Stimulated activated CD4-positive, alpha-beta T cell treated with anti-CD3 and anti-CD28 coated beads, Interleukin-2, amount 100 ng/mL, for 24 hours (primary cell): ENCODE results near the gene TINCR.
"Not testable (repeated sequence)": the region's sequence is repeated elsewhere in the genome, so short reads cannot be mapped to it uniquely, and the experiment has no call there.

Experiments used
- DNase-seq, 2 donors: peaks; one replicate each; pipeline ENCODE4 v3.0.0-alpha.2; 2020

TINCR gene

DNA sequence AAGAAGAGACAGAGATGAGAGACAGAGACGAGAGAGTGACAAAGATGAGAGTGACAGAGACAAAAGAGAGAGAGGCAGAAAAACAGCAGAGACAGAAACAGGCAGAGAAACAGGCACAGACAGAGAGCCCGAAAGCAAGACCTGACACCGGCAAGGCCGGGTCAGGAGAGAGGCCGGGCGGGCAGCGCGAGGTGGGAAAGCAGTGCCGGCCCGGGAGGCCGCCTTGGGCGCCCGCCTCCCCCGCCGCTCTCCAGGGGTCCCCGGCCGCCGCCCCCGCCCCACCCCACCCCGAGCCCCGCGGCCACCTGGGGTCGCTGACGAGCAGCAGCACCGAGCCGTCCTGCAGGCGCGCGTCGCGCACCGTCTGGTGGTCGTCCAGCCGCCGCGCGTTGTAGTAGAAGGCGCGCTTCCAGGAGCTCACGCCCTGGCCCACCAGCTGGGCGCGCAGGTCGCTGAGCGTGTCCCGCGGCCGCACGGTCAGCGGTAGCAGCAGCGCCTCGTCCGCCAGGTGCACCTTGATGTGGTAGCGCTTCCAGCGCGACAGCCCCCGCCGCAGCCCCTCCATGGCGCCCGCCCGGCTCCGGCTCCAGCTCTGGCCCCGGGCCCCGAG is at the start of gene TINCR:
TINCR (minus strand) TSS at position 594 of the 610 bp plus-strand sequence.
- DNase-seq, result no peak

GRCh38 chr19:5617080-5617479 is 49.3 kb upstream of the TINCR start:
- no peak for DNase-seq

- DNase-seq, result no peak
Observed at GRCh38 chr19:5615756-5616327, 48.1 kb upstream of the TINCR start.

GRCh38 chr19:5612891-5613865 is 45.4 kb upstream of the TINCR start:
- no peak for DNase-seq

GRCh38 chr19:5609881-5610448 is 42.2 kb upstream of the TINCR start:
- no peak for DNase-seq

- DNase-seq, result not testable (repeated sequence)
Observed at GRCh38 chr19:5608766-5609165, 41.0 kb upstream of the TINCR start.

GRCh38 chr19:5608291-5608690 is 40.5 kb upstream of the TINCR start:
- no peak for DNase-seq

- no peak for DNase-seq
Observed at GRCh38 chr19:5607318-5608275, 39.8 kb upstream of the TINCR start.

DNA sequence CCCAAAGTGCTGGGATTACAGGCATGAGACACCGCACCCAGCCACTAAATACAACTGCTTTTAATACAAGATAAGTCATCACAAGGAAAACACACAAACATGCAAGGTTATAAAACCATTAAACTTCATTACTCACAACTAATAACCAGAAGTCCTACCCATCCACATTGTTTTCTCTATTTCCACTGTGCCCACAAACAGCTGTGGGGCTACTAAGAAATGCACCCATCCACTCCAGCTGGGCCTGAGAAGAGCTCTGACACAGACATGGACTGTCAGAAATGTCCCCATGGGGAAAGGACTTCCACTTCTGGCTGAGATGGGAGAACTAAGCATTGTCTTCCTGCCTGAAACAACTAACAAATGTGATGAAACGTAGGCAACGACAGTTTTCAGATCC is 37.6 kb upstream of the TINCR start:
- no peak for DNase-seq

DNA sequence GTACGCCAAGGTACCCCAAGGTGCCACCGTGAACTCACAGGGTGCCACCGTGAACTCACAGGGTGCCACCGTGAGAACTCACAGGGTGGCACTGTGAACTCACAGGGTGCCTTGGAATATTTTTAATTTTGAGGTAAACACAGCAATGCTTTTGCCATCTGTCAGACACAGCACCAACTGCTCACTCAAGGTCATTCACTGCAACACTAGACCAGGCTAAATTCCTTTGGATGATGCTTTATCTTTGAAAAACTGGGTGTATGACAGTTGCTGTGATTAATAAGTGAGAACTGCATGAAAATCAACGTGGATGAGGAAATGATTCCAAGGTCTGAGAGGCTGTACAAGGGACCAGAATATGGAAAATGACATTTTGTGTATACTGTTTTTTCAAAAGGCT is 35.9 kb upstream of the TINCR start:
- DNase-seq, result no peak

DNA sequence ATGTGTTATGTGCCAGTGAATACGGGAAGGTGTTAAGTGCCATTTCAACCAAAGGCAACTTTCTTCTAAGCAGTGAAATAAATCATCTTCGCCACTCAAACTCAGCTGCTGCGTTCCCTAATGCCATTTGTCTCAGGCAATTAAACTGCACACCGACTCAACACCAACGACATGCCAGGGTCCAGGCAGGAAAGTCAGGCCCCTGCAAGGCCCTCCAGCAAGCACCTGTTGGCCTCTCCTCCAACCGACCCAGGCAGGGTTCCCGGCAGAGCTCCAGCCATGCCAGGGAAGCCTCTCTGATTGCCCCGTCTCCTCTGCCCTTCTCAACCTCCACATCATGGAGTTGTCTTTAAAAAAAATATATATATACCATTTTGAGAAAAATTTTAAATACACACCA is 33.0 kb upstream of the TINCR start:
- DNase-seq, result no peak

DNA sequence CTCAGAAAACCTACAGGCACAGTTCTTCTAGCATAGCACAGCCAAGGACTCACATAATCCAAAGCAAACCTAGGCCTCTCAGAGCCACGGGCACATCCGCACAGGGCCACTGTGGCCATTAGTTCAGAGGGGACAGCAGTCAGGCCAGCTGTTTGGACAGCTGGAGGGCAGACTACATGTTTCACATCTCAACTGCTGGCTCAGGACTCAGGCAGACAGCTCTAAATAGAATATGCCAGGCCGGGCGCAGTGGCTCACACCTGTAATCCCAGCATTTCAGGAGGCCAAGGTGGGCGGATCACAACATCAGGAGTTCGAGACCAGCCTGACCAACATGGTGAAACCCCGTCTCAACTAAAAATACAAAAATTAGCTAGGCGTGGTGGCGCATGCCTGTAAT is 28.0 kb upstream of the TINCR start:
- no peak for DNase-seq

GRCh38 chr19:5595129-5595528 is 27.4 kb upstream of the TINCR start:
- no peak for DNase-seq

- no peak for DNase-seq
Observed at GRCh38 chr19:5594521-5594950, 26.8 kb upstream of the TINCR start.

DNA sequence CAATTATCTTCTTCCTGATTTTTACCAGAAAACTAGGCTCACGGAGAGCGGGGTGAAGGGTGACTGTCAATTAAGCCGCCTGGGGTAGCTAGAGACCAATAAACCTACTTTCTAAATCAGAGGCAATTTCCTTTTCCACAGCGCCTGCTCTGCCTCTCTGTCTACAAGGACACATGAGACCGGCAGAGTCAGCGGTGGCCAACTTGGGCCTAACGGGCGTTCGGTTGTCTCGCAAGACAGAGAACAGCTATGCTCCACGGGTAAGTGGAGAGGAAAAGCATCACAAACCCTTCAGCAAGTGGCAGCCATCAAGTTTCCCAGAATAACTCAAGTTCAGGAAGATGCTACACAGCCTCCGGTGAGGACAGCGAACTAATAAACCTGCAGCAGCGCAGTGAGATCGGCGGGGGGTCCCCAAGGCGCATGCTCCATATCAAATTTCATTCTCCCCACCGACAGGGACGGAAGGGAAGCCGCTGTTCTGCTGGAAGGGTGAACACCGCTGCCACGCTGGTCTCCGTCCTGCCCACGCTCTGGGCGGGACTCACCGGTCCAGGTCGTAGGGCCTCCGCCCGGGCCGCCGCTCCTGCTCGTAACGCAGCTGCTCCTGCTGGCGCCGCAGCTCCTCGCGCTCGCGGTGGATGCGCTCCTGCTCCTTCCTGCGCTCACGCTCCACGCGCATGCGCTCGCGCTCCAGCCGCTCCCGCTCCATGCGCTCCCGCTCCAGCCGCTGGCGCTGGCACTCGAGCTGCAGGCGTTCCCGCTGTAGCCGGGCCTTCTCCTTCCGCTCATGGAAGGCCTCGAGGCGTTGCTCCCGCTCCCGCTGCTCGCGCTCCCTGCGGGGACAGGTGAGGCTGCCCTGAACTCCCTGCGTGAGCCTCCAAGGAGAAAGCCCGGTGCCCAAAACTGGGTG is 25.8 kb upstream of the TINCR start:
- no peak for DNase-seq

DNA sequence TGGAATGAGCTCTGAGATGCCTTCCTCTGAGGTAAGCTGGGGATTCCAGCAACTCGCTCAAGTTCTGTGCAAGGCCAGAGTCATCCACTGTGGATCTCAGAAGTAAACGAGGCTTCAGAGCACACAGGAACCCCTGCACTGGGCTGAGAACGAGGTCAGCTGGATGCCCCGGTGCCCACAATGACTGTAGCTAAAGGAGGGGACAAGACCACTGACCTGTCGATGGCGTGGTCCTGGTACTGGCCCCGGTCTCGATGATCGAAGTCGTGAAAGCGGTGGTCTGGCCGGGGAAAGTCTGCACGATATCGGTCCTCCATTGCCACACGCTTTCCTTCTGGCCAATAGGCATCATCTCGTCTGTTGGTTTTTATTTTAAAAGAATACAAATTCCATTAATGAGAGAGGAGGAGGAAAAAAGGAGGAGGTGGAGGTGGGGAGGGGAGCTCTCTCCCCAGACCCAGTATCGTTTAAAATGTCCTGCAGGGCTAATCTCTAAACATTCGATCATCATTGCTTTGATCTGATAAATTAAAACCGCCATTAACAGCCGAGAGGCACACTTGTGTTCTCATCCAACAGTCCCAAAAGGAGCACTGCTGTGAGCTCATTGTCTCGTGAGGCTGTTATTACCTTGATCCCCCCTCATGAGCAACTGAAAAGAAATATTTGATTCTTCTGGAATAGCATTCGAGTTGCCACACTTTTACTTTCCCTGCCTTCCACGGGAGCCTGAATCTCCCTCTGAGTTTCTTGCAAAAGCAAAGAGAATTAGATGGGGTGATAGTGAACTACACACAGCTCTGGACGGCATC is 25.0 kb upstream of the TINCR start:
- DNase-seq, result no peak

DNA sequence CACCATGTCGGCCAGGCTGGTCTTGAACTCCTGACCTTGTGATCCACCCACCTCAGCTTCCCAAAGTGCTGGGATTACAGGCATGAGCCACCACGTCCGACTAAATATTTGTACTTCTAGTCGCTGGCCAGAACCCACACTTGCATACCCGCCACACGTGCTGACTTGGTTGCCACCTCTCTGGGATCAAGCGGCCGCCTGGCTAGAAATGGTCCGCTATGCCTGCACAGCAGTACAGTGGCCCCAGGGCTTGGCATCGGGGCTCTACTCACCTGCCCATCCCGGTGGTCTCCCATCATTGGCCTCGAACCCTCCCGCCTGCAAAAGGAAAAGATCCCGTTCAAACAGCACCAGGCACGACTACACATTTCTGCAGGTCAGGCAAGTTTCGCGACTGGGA is 23.7 kb upstream of the TINCR start:
- no peak for DNase-seq

DNA sequence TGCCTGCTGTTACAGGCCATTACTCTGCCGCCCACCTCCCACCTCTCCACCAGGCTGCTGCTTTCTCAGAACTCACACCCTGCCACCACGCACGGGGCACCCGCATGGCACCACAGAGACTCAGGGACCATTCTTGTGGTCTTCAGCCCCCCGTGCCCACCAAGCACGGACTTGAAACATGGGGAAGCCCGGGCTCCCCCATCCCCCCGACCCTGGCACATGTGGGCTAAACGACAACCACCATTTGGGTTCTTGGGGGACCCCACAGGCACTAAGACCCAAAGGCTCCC is 23.1 kb upstream of the TINCR start:
- no peak for DNase-seq

- DNase-seq, result no peak
Observed at GRCh38 chr19:5590151-5590864, 22.6 kb upstream of the TINCR start.
